ENCODE data around the gene ASRGL1. TPM values are rescaled to one million over a fixed set of nuclear protein-coding genes. Genes with fewer than 3 reads are reported as not detected.
"Not testable (repeated sequence)": the region's sequence is repeated elsewhere in the genome, so short reads cannot be mapped to it uniquely, and the experiment has no call there.

Gene ASRGL1
- total RNA-seq, 2 experiments from 2014 or later = 3.7 to 9.0 TPM

DNA sequence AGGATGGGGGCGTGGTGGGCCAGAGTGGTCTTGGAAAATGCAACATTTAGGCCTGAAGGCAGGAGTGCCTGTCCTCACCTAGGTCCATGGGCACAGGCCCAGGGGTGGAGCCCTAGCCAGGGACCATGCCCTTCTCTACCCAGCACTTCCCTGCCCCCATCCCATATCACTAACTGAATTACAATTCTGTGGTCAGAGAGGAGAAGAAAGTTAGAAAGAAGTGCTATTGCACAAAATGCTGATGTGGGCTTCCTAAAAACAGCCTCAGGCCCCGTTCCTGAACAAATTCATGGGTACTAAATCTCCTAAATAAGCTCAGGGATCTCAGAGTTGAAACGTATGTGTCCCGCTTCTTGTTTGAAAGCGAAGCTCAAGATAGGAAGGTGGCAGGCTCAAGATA is 3.5 kb upstream of the ASRGL1 start:
- DNase-seq (no peak), ATAC-seq (no peak)
- CTCF ChIA-PET = no interaction called here
- no peak overlapping the region for H3K4me3 Mint-ChIP-seq
- H3K27ac Mint-ChIP-seq = no peak overlapping the region
- H3K9me3 Mint-ChIP-seq (ENCODE audit: low read depth) = no peaks in the 10 kb centered on the region
- peaks cover 53% of the 10 kb centered on the region for H3K27me3 Mint-ChIP-seq
- H3K4me1 Mint-ChIP-seq = peaks cover 13% of the 10 kb centered on the region
- no peaks in the 10 kb centered on the region for H3K36me3 Mint-ChIP-seq

DNA sequence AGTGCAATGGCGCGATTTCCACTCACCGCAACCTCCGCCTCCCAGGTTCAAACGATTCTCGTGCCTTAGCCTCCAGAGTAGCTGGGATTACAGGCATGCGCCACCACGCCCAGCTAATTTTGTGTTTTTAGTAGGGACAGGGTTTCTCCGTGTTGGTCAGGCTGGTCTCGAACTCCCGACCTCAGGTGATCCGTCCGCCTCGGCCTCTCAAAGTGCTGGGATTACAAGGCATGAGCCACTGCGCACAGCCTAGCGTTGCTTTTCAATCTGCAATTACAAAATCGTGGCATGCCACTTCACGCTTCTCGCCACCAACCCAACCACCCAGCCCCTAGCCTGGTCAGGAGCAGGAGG is 322 bp upstream of the ASRGL1 start:
- H3K9me3 Mint-ChIP-seq (ENCODE audit: low read depth) = not testable (repeated sequence)
- peaks cover 46% of the 10 kb centered on the region for H3K27me3 Mint-ChIP-seq

GRCh38 chr11:62338218-62338617 is 970 bp downstream of the ASRGL1 start:
- Mint-ChIP-seq H3K4me3 (peak overlapping the region; percentile 81), H3K27me3 (peaks cover 41% of the 10 kb centered on the region), H3K36me3 (no peaks in the 10 kb centered on the region), H3K27ac (no peak overlapping the region), H3K9me3 (ENCODE audit: low read depth) (no peaks in the 10 kb centered on the region), H3K4me1 (peaks cover 15% of the 10 kb centered on the region)
- ATAC-seq = no peak
- DNase-seq = no peak
- CTCF ChIA-PET = interaction anchor here (0.9 to 4.5 kb wide), 11 partner anchors 15 to 205 kb away, joined by 3 to 42 read pairs (median 5); no protein-coding TSS in a partner anchor

More for the DNA sequence above, 322 bp upstream of the ASRGL1 start:
- CTCF ChIA-PET = interaction anchor here (0.9 to 1.8 kb wide), 4 partner anchors 10 to 206 kb away, joined by 3 to 5 read pairs (median 3); no protein-coding TSS in a partner anchor
- Mint-ChIP-seq H3K27ac (peak overlapping the region; percentile 15), H3K4me3 (peak overlapping the region; percentile 81), H3K4me1 (peaks cover 15% of the 10 kb centered on the region)
- not testable (repeated sequence) for DNase-seq, ATAC-seq, H3K36me3 Mint-ChIP-seq

GRCh38 chr11:62340269-62340901 is 3.1 kb downstream of the ASRGL1 start:
- no peak overlapping the region for H3K27ac Mint-ChIP-seq
- H3K9me3 Mint-ChIP-seq (ENCODE audit: low read depth) = no peaks in the 10 kb centered on the region
- CTCF ChIA-PET = interaction anchor here (0.5 to 4.5 kb wide), 23 partner anchors 10 to 1526 kb away, joined by 3 to 42 read pairs (median 5); no protein-coding TSS in a partner anchor
- H3K27me3 Mint-ChIP-seq = peaks cover 33% of the 10 kb centered on the region
- ATAC-seq (peak; percentile 54), DNase-seq (peak; percentile 75)
- H3K4me1 Mint-ChIP-seq = peaks cover 15% of the 10 kb centered on the region
- no peak overlapping the region for H3K4me3 Mint-ChIP-seq
- no peaks in the 10 kb centered on the region for H3K36me3 Mint-ChIP-seq

GRCh38 chr11:62341588-62341987 is 4.3 kb downstream of the ASRGL1 start:
- H3K27ac Mint-ChIP-seq = no peak overlapping the region
- H3K4me1 Mint-ChIP-seq = peaks cover 12% of the 10 kb centered on the region
- DNase-seq (no peak), ATAC-seq (no peak)
- H3K36me3 Mint-ChIP-seq = no peaks in the 10 kb centered on the region
- CTCF ChIA-PET = interaction anchor here (1.3 to 4.5 kb wide), 7 partner anchors 9 to 216 kb away, joined by 3 to 42 read pairs (median 6); no protein-coding TSS in a partner anchor
- no peak overlapping the region for H3K4me3 Mint-ChIP-seq
- no peaks in the 10 kb centered on the region for H3K9me3 Mint-ChIP-seq (ENCODE audit: low read depth)
- H3K27me3 Mint-ChIP-seq = peaks cover 21% of the 10 kb centered on the region

- not testable (repeated sequence) for H3K27ac Mint-ChIP-seq; DNase-seq; H3K4me1 Mint-ChIP-seq; H3K4me3 Mint-ChIP-seq; H3K9me3 Mint-ChIP-seq (ENCODE audit: low read depth); H3K36me3 Mint-ChIP-seq; ATAC-seq
- CTCF ChIA-PET = interaction anchor here (1.6 kb wide), 2 partner anchors 34 to 81 kb away, joined by 5 read pairs; no protein-coding TSS in a partner anchor
- peaks cover 13% of the 10 kb centered on the region for H3K27me3 Mint-ChIP-seq
Measured at GRCh38 chr11:62343646-62344190, 6.5 kb downstream of the ASRGL1 start.

DNA sequence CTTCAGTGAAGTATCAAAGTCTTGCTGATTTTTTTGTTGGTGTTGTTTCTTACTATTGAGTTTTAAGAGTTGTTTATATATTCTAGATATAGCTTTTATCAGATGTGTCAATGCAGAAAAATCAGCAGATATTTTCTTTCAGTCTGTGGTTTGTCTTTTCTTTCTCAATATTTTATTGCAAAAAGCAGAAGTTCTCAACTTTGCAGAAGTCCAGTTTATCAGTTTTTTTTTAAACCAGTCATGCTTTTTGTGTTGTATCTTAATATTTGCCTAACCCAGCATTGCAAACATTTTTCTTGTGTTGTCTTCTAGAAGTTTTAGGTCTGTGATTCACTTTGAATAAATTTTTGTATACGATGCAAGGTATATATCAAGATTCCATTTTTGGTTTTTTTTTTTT is 7.0 kb downstream of the ASRGL1 start:
- peaks cover 9% of the 10 kb centered on the region for H3K27me3 Mint-ChIP-seq
- no peak for ATAC-seq

GRCh38 chr11:62345861-62346260 is 8.6 kb downstream of the ASRGL1 start:
- peaks cover 4% of the 10 kb centered on the region for H3K27me3 Mint-ChIP-seq
- no peak overlapping the region for H3K4me3 Mint-ChIP-seq
- CTCF ChIA-PET = interaction anchor here (1.2 kb wide), 1 partner anchor 44 kb away, joined by 3 read pairs; no protein-coding TSS in a partner anchor
- ATAC-seq (no peak), DNase-seq (no peak)
- no peaks in the 10 kb centered on the region for H3K36me3 Mint-ChIP-seq
- no peaks in the 10 kb centered on the region for H3K9me3 Mint-ChIP-seq (ENCODE audit: low read depth)
- H3K4me1 Mint-ChIP-seq = no peaks in the 10 kb centered on the region
- H3K27ac Mint-ChIP-seq = no peak overlapping the region

More for the DNA sequence above, 7.0 kb downstream of the ASRGL1 start:
- Mint-ChIP-seq H3K36me3 (no peaks in the 10 kb centered on the region), H3K27ac (no peak overlapping the region), H3K4me1 (peaks cover 1% of the 10 kb centered on the region), H3K9me3 (ENCODE audit: low read depth) (no peaks in the 10 kb centered on the region), H3K4me3 (no peak overlapping the region)
- DNase-seq = no peak
- CTCF ChIA-PET = interaction anchor here (0.5 to 1.6 kb wide), 3 partner anchors 32 to 80 kb away, joined by 3 to 5 read pairs (median 5); no protein-coding TSS in a partner anchor

DNA sequence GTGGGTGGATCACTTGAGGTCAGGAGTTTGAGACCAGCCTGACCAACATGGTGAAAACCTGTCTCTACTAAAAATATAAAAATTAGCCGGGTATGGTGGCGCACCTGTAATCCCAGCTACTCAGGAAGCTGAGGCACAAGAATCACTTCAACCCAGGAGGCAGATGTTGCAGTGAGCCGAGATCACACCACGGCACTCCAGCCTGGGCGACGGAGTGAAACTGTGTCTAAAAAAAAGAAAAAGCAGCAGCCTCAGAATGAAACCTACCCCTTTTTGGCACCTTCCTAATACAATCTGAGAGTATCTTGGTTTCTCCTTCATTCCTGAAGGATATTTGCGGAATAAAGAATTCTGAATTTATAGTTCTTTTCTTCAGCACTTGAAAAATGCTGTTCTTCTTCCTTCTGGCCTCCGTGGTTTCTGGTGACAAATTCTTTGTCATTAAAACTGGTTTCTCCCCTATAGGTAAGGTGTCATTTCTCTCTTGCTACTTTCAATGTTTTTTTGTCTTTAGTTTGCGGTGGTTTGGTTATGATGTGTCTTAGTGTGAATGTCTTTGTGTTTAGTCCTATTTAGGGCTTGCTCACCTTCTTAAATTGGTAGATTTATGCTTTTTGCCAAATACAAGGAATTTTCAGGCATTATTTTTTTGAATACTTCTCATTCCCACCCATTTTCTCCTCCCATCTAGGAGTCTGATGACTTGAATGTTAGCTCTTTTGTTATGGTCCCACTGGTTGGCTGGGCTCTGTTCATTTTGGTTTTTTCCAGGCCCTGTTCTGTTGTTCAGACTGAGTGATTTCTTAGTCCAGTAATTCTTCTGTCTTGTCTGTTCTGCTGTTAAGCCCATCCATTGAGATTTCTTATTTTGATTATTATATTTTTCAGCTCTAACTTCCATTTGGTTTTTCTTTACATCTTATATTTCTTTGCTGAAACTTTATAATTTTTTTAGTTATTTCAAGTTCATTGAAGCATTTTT is 15.4 kb downstream of the ASRGL1 start:
- Mint-ChIP-seq H3K4me1 (peaks cover 10% of the 10 kb centered on the region), H3K27me3 (peaks cover 5% of the 10 kb centered on the region), H3K27ac (peak overlapping the region; percentile 1), H3K4me3 (no peak overlapping the region), H3K36me3 (no peaks in the 10 kb centered on the region), H3K9me3 (ENCODE audit: low read depth) (no peaks in the 10 kb centered on the region)
- CTCF ChIA-PET = interaction anchor here (1.4 to 1.6 kb wide), 2 partner anchors 12 to 15 kb away, joined by 4 to 7 read pairs; no protein-coding TSS in a partner anchor
- DNase-seq (no peak), ATAC-seq (peak; percentile 49)

GRCh38 chr11:62353841-62354240 is 16.6 kb downstream of the ASRGL1 start:
- no peak overlapping the region for H3K4me3 Mint-ChIP-seq
- peaks cover 13% of the 10 kb centered on the region for H3K4me1 Mint-ChIP-seq
- H3K36me3 Mint-ChIP-seq = no peaks in the 10 kb centered on the region
- DNase-seq = no peak
- H3K27me3 Mint-ChIP-seq = peaks cover 3% of the 10 kb centered on the region
- no peak overlapping the region for H3K27ac Mint-ChIP-seq
- H3K9me3 Mint-ChIP-seq (ENCODE audit: low read depth) = no peaks in the 10 kb centered on the region
- ATAC-seq = no peak
- CTCF ChIA-PET = interaction anchor here (1.4 to 1.6 kb wide), 2 partner anchors 13 to 14 kb away, joined by 4 to 7 read pairs; no protein-coding TSS in a partner anchor

GRCh38 chr11:62358273-62358672 is 21.0 kb downstream of the ASRGL1 start:
- Mint-ChIP-seq H3K36me3 (no peaks in the 10 kb centered on the region), H3K27ac (no peak overlapping the region), H3K4me1 (peaks cover 3% of the 10 kb centered on the region), H3K9me3 (ENCODE audit: low read depth) (no peaks in the 10 kb centered on the region), H3K27me3 (peaks cover 3% of the 10 kb centered on the region), H3K4me3 (no peak overlapping the region)
- DNase-seq (no peak), ATAC-seq (no peak)
- CTCF ChIA-PET = no interaction called here

GRCh38 chr11:62359475-62359874 is 22.2 kb downstream of the ASRGL1 start:
- H3K27me3 Mint-ChIP-seq = peaks cover 3% of the 10 kb centered on the region
- CTCF ChIA-PET = interaction anchor here (0.7 to 1.3 kb wide), 4 partner anchors 8 to 21 kb away, joined by 3 to 4 read pairs (median 3); no protein-coding TSS in a partner anchor
- no peak overlapping the region for H3K27ac Mint-ChIP-seq
- no peak overlapping the region for H3K4me3 Mint-ChIP-seq
- DNase-seq (no peak), ATAC-seq (no peak)
- no peaks in the 10 kb centered on the region for H3K9me3 Mint-ChIP-seq (ENCODE audit: low read depth)
- H3K4me1 Mint-ChIP-seq = peaks cover 3% of the 10 kb centered on the region
- no peaks in the 10 kb centered on the region for H3K36me3 Mint-ChIP-seq

- H3K27me3 Mint-ChIP-seq = peaks cover 3% of the 10 kb centered on the region
Measured at GRCh38 chr11:62360685-62361084, 23.4 kb downstream of the ASRGL1 start.

More at GRCh38 chr11:62360685-62361084, 23.4 kb downstream of the ASRGL1 start:
- no peak for DNase-seq
- no peak for ATAC-seq
- Mint-ChIP-seq H3K9me3 (ENCODE audit: low read depth) (no peaks in the 10 kb centered on the region), H3K4me1 (peaks cover 3% of the 10 kb centered on the region), H3K4me3 (no peak overlapping the region), H3K27ac (no peak overlapping the region), H3K36me3 (no peaks in the 10 kb centered on the region)
- CTCF ChIA-PET = interaction anchor here (0.7 to 1.2 kb wide), 2 partner anchors 21 to 376 kb away, joined by 3 read pairs; no protein-coding TSS in a partner anchor
